ENCODE results near the gene ZNF777. TPM values are rescaled to one million over a fixed set of nuclear protein-coding genes. Genes with fewer than 3 reads are reported as not detected.
A peak's percentile ranks its signal among the peaks of the same experiment; 100 is the strongest.
"Not testable (repeated sequence)": the region's sequence is repeated elsewhere in the genome, so short reads cannot be mapped to it uniquely, and the experiment has no call there.

ZNF777 gene
- total RNA-seq, 1 experiment from 2014 or later = 5.7 TPM

DNA sequence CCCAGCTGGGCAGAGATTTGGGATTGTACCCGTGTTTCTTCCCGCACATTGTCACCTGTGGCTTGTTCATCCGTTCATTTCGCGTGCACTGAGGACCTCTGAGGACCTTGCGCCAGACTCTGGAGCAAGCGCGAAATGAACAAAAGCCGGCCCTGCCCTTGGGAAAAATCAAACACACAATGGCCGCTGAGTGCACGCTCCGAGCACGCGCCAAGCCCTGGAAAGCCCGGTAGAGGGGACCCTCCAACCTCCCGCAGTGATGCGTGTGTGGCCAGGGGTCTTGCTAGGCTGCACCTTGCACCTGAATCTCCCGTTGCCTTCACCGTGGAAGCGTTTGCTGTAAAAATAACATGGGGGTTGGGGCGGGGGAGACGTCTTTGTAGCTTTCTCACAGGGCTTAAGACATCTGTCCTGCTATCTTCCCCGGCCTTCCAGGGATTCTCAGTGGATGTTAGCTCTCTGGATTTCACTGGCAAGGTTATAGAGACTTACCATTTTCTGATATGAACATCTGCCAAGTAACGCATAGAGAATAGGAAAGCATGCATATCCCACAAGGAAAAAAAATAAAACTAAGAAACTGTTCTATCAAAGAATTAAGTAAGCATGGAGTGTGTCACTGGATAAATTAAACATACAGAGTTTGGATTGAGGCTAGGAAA, 37.3 kb downstream of the ZNF777 start:
- Histone ChIP-seq H3K4me1 (ENCODE audit: low read length) (peaks cover 12% of the 10 kb centered on the region), H3K27me3 (ENCODE audit: low read length) (no peaks in the 10 kb centered on the region), H3K9me3 (ENCODE audit: low read length) (no peaks in the 10 kb centered on the region), H3K4me3 (ENCODE audit: low read length) (no peak overlapping the region), H3K9ac (ENCODE audit: low read length) (no peak overlapping the region), H3K36me3 (ENCODE audit: insufficient read depth, low read length) (no peaks in the 10 kb centered on the region), H3K27ac (ENCODE audit: low read length) (no peak overlapping the region), H3K9me2 (replicated peaks; ENCODE audit: insufficient read depth, low read length) (no peaks in the 10 kb centered on the region), H3K4me2 (ENCODE audit: low read depth, low read length, poor library complexity, severe bottlenecking) (no peak overlapping the region), H3K79me2 (ENCODE audit: low read length) (no peaks in the 10 kb centered on the region), H4K20me1 (ENCODE audit: insufficient read depth, low read depth, low read length) (no peaks in the 10 kb centered on the region), H2AFZ (ENCODE audit: low read length) (no peak overlapping the region)
- DNase-seq = no peak

DNA sequence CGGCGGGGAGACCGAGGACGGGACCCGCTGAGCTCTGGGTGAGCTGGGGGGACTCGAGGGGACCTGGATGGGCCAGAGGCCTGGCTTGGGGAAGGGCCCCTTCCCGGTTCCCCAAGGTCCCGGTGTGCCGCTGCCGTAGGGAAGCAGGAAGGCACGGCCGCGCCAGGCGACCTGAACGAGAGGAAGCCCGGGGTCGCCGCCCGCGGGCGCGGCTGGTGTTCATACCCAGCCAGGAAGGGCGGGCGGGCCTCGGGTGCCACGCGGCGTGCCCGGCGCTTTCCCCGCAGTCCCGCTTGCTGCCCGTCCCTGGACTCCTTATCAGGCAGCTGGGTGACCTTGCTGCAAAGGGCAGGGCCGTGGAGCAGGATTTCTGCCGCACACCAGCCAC, 38.0 kb downstream of the ZNF777 start:
- peak overlapping the region; percentile 67 for H3K4me2 ChIP-seq (ENCODE audit: low read depth, low read length, poor library complexity, severe bottlenecking)
- peaks cover 12% of the 10 kb centered on the region for H3K4me1 ChIP-seq (ENCODE audit: low read length)
- H3K27me3 ChIP-seq (ENCODE audit: low read length) = no peaks in the 10 kb centered on the region
- H3K4me3 ChIP-seq (ENCODE audit: low read length) = peak overlapping the region; percentile 54; the same call in 1 of the 2 replicates
- DNase-seq = no peak
- no peaks in the 10 kb centered on the region for H4K20me1 ChIP-seq (ENCODE audit: insufficient read depth, low read depth, low read length)
- no peaks in the 10 kb centered on the region for H3K9me2 ChIP-seq (replicated peaks; ENCODE audit: insufficient read depth, low read length)
- no peaks in the 10 kb centered on the region for H3K36me3 ChIP-seq (ENCODE audit: insufficient read depth, low read length)
- H3K79me2 ChIP-seq (ENCODE audit: low read length) = no peaks in the 10 kb centered on the region
- peak overlapping the region; percentile 67 for H3K9ac ChIP-seq (ENCODE audit: low read length)
- peak overlapping the region; percentile 92 for H2AFZ ChIP-seq (ENCODE audit: low read length)
- no peak overlapping the region for H3K27ac ChIP-seq (ENCODE audit: low read length)
- no peaks in the 10 kb centered on the region for H3K9me3 ChIP-seq (ENCODE audit: low read length)

DNA sequence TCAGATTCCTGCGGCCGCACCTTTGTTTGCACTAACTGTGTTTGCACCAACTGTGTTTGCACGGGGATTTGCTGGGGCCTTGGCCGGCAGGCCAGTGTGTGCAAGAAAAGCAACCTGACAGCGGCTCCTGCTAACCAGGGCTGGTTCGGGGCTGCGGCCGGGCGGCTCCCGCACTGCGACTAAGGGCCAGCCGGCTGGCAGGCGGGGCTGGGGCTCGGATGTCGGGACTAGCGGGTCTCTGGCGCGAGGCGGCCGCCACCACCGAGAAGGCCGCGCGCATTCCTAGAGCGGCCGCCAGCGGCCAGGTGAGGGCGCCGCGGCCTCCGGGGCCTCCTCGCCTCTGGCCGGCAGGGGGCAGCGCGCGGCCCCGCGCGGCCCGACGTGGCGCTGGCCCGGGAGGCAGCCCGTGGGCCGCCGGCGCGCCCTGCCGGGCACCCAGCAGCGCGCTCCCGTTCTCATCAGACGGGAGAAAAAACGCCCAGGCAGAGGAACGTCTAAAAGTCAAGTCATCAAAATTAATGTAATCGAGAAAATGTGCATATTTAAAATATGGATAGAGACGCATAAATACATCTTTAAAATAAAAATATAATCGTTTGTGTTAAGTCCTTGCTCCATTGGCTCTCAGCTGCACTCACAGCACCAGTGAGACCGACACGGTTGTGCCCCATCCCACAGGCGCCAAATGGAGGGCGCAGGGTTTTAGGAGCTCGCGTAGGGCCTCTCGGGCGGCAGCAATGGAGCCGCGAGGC, 38.5 kb downstream of the ZNF777 start:
- peak overlapping the region; percentile 89 for H3K9ac ChIP-seq (ENCODE audit: low read length)
- no peaks in the 10 kb centered on the region for H3K79me2 ChIP-seq (ENCODE audit: low read length)
- H4K20me1 ChIP-seq (ENCODE audit: insufficient read depth, low read depth, low read length) = no peaks in the 10 kb centered on the region
- no peaks in the 10 kb centered on the region for H3K27me3 ChIP-seq (ENCODE audit: low read length)
- peaks cover 12% of the 10 kb centered on the region for H3K4me1 ChIP-seq (ENCODE audit: low read length)
- peak overlapping the region; percentile 97 for H3K4me2 ChIP-seq (ENCODE audit: low read depth, low read length, poor library complexity, severe bottlenecking)
- no peaks in the 10 kb centered on the region for H3K9me3 ChIP-seq (ENCODE audit: low read length)
- H3K9me2 ChIP-seq (replicated peaks; ENCODE audit: insufficient read depth, low read length) = no peaks in the 10 kb centered on the region
- peak; percentile 94 for DNase-seq
- H3K27ac ChIP-seq (ENCODE audit: low read length) = no peak overlapping the region
- H3K36me3 ChIP-seq (ENCODE audit: insufficient read depth, low read length) = no peaks in the 10 kb centered on the region
- peak overlapping the region; percentile 99 for H2AFZ ChIP-seq (ENCODE audit: low read length)
- H3K4me3 ChIP-seq (ENCODE audit: low read length) = peak overlapping the region; percentile 79

- Histone ChIP-seq H3K9ac (ENCODE audit: low read length) (no peak overlapping the region), H3K36me3 (ENCODE audit: insufficient read depth, low read length) (no peaks in the 10 kb centered on the region), H4K20me1 (ENCODE audit: insufficient read depth, low read depth, low read length) (no peaks in the 10 kb centered on the region), H2AFZ (ENCODE audit: low read length) (0 out of 2 replicates have a peak overlapping the region, but pooled peaks have one; percentile 56), H3K9me2 (replicated peaks; ENCODE audit: insufficient read depth, low read length) (no peaks in the 10 kb centered on the region), H3K27ac (ENCODE audit: low read length) (no peak overlapping the region), H3K4me2 (ENCODE audit: low read depth, low read length, poor library complexity, severe bottlenecking) (no peak overlapping the region), H3K4me3 (ENCODE audit: low read length) (no peak overlapping the region), H3K27me3 (ENCODE audit: low read length) (no peaks in the 10 kb centered on the region), H3K9me3 (ENCODE audit: low read length) (no peaks in the 10 kb centered on the region), H3K79me2 (ENCODE audit: low read length) (no peaks in the 10 kb centered on the region), H3K4me1 (ENCODE audit: low read length) (peaks cover 12% of the 10 kb centered on the region)
- DNase-seq = no peak
Observed at GRCh38 chr7:149420006-149420405, 40.9 kb downstream of the ZNF777 start.

DNA sequence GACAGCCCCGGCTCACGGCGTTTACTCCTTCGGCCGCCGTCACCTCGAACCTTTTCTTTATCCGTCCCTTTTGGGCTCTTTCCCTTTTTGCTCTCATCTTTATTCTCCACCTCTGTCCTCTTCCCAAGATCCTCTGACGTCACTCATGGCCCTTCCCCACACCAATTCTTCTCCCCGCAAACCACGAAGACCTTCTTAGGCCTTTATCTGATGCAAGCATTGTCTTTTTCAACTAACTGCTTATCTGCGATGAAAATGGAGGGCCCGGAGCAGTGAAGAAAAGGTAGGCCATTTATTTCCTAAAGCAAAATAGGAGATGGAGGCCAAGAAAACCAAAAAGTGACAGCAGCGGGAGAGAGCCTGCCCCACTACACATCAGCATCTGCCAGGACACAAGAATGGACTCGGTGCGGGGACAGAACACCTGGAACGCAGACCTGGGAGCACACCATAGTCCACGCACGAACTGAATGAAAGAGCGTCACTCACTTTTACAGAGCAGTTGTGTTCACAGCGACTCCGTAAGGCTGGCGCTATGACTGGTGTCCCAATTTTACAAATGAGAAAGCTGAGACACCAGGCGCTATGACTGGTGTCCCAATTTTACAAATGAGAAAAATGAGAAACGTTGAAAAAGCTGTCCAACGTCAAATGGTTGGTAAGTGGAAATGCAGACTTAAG, 45.3 kb downstream of the ZNF777 start:
- Histone ChIP-seq H2AFZ (ENCODE audit: low read length) (no peak overlapping the region), H3K4me2 (ENCODE audit: low read depth, low read length, poor library complexity, severe bottlenecking) (no peak overlapping the region)
- DNase-seq = no peak

GRCh38 chr7:149414745-149415390, 46.0 kb downstream of the ZNF777 start:
- H3K36me3 ChIP-seq (ENCODE audit: insufficient read depth, low read length) = no peaks in the 10 kb centered on the region
- H3K4me2 ChIP-seq (ENCODE audit: low read depth, low read length, poor library complexity, severe bottlenecking) = no peak overlapping the region
- H3K4me3 ChIP-seq (ENCODE audit: low read length) = no peak overlapping the region
- no peak overlapping the region for H3K27ac ChIP-seq (ENCODE audit: low read length)
- no peaks in the 10 kb centered on the region for H3K27me3 ChIP-seq (ENCODE audit: low read length)
- DNase-seq = no peak
- H3K9ac ChIP-seq (ENCODE audit: low read length) = no peak overlapping the region
- no peak overlapping the region for H2AFZ ChIP-seq (ENCODE audit: low read length)
- H4K20me1 ChIP-seq (ENCODE audit: insufficient read depth, low read depth, low read length) = no peaks in the 10 kb centered on the region
- H3K4me1 ChIP-seq (ENCODE audit: low read length) = no peaks in the 10 kb centered on the region
- H3K79me2 ChIP-seq (ENCODE audit: low read length) = no peaks in the 10 kb centered on the region
- no peaks in the 10 kb centered on the region for H3K9me3 ChIP-seq (ENCODE audit: low read length)
- H3K9me2 ChIP-seq (replicated peaks; ENCODE audit: insufficient read depth, low read length) = no peaks in the 10 kb centered on the region

More for the DNA sequence above, 45.3 kb downstream of the ZNF777 start:
- H3K27me3 ChIP-seq (ENCODE audit: low read length) = no peaks in the 10 kb centered on the region
- no peak overlapping the region for H3K27ac ChIP-seq (ENCODE audit: low read length)
- H3K4me3 ChIP-seq (ENCODE audit: low read length) = no peak overlapping the region
- H3K9me3 ChIP-seq (ENCODE audit: low read length) = no peaks in the 10 kb centered on the region
- H3K4me1 ChIP-seq (ENCODE audit: low read length) = no peaks in the 10 kb centered on the region
- no peak overlapping the region for H3K9ac ChIP-seq (ENCODE audit: low read length)
- H3K9me2 ChIP-seq (replicated peaks; ENCODE audit: insufficient read depth, low read length) = no peaks in the 10 kb centered on the region
- H4K20me1 ChIP-seq (ENCODE audit: insufficient read depth, low read depth, low read length) = no peaks in the 10 kb centered on the region
- no peaks in the 10 kb centered on the region for H3K36me3 ChIP-seq (ENCODE audit: insufficient read depth, low read length)
- H3K79me2 ChIP-seq (ENCODE audit: low read length) = no peaks in the 10 kb centered on the region

GRCh38 chr7:149414171-149414570, 46.7 kb downstream of the ZNF777 start:
- Histone ChIP-seq H3K27ac (ENCODE audit: low read length) (no peak overlapping the region), H3K4me1 (ENCODE audit: low read length) (no peaks in the 10 kb centered on the region), H3K4me2 (ENCODE audit: low read depth, low read length, poor library complexity, severe bottlenecking) (no peak overlapping the region), H3K9ac (ENCODE audit: low read length) (no peak overlapping the region), H3K27me3 (ENCODE audit: low read length) (no peaks in the 10 kb centered on the region), H3K36me3 (ENCODE audit: insufficient read depth, low read length) (no peaks in the 10 kb centered on the region), H3K4me3 (ENCODE audit: low read length) (no peak overlapping the region), H2AFZ (ENCODE audit: low read length) (no peak overlapping the region), H3K79me2 (ENCODE audit: low read length) (no peaks in the 10 kb centered on the region), H3K9me3 (ENCODE audit: low read length) (no peaks in the 10 kb centered on the region), H3K9me2 (replicated peaks; ENCODE audit: insufficient read depth, low read length) (no peaks in the 10 kb centered on the region), H4K20me1 (ENCODE audit: insufficient read depth, low read depth, low read length) (no peaks in the 10 kb centered on the region)
- DNase-seq = no peak

- H3K36me3 ChIP-seq (ENCODE audit: insufficient read depth, low read length); H3K9ac ChIP-seq (ENCODE audit: low read length); H3K27ac ChIP-seq (ENCODE audit: low read length); H3K9me2 ChIP-seq (replicated peaks; ENCODE audit: insufficient read depth, low read length); H3K4me3 ChIP-seq (ENCODE audit: low read length); DNase-seq; H3K4me2 ChIP-seq (ENCODE audit: low read depth, low read length, poor library complexity, severe bottlenecking); H2AFZ ChIP-seq (ENCODE audit: low read length); H4K20me1 ChIP-seq (ENCODE audit: insufficient read depth, low read depth, low read length); H3K27me3 ChIP-seq (ENCODE audit: low read length); H3K9me3 ChIP-seq (ENCODE audit: low read length); H3K4me1 ChIP-seq (ENCODE audit: low read length); H3K79me2 ChIP-seq (ENCODE audit: low read length): not testable (repeated sequence)
Observed at GRCh38 chr7:149413083-149413482, 47.8 kb downstream of the ZNF777 start.

All from Karpas-422 (cell line).